ENCODE data around the gene XYLT2. TPM values are rescaled to one million over a fixed set of nuclear protein-coding genes. Genes with fewer than 3 reads are reported as not detected.

XYLT2 gene
- total RNA-seq (2022; extraction: Qiagen RNA extraction): 17.9 to 22.2 TPM (median 21.9 TPM) in 5 replicates

GRCh38 chr17:50345432-50346312 is at the start of gene XYLT2:
TSS of gene XYLT2 (plus strand) at chr17:50346126. CDS start at chr17:50346141, 15 bp downstream.

GRCh38 chr17:50372758-50373556 is 27.0 kb downstream of the XYLT2 start, which contains the start of the genes EME1 and MRPL27:
TSS of gene EME1 (plus strand) at chr17:50373229. CDS start at chr17:50375209, 1,980 bp downstream.
TSS of gene MRPL27 (minus strand) at chr17:50373184. CDS start at chr17:50373170, 14 bp downstream.

GRCh38 chr17:50397111-50397918 is 51.4 kb downstream of the XYLT2 start, which contains the start of gene LRRC59:
TSS of gene LRRC59 (minus strand) at chr17:50397523. CDS start at chr17:50397317, 206 bp downstream.

Other genes starting within 250 kb of the XYLT2 start
- gene SAMD14, start 216.0 kb upstream of the XYLT2 start, total RNA-seq (2022; extraction: Qiagen RNA extraction): 0.35 to 0.56 TPM (median 0.37 TPM) in 5 replicates
- gene PPP1R9B, start 195.4 kb upstream of the XYLT2 start, total RNA-seq (2022; extraction: Qiagen RNA extraction): 46.7 to 50.9 TPM (median 47.8 TPM) in 5 replicates
- gene SGCA, start 180.1 kb upstream of the XYLT2 start, total RNA-seq (2022; extraction: Qiagen RNA extraction): 1.1 to 2.9 TPM (median 1.7 TPM) in 5 replicates
- gene COL1A1, start 144.5 kb upstream of the XYLT2 start, total RNA-seq (2022; extraction: Qiagen RNA extraction): 4.5 to 10.2 TPM (median 8.8 TPM) in 5 replicates
- 14.9 to 23.2 TPM (median 16.1 TPM) in 5 replicates for gene TMEM92, start 71.7 kb upstream of the XYLT2 start, total RNA-seq (2022; extraction: Qiagen RNA extraction)
- gene MRPL27, start 27.1 kb downstream of the XYLT2 start, total RNA-seq (2022; extraction: Qiagen RNA extraction): 135 to 165 TPM (median 141 TPM) in 5 replicates
- 15.6 to 16.3 TPM (median 16.0 TPM) in 5 replicates for gene EME1, start 27.1 kb downstream of the XYLT2 start, total RNA-seq (2022; extraction: Qiagen RNA extraction)
- 230 to 265 TPM (median 238 TPM) in 5 replicates for gene LRRC59, start 51.4 kb downstream of the XYLT2 start, total RNA-seq (2022; extraction: Qiagen RNA extraction)
- 10.9 to 16.3 TPM (median 12.8 TPM) in 5 replicates for gene ACSF2, start 80.1 kb downstream of the XYLT2 start, total RNA-seq (2022; extraction: Qiagen RNA extraction)
- not detected in 5 replicates for gene CHAD, start 122.8 kb downstream of the XYLT2 start, total RNA-seq (2022; extraction: Qiagen RNA extraction)
- gene RSAD1, start 132.7 kb downstream of the XYLT2 start, total RNA-seq (2022; extraction: Qiagen RNA extraction): 29.5 to 34.2 TPM (median 31.0 TPM) in 5 replicates
- gene MYCBPAP, start 162.3 kb downstream of the XYLT2 start, total RNA-seq (2022; extraction: Qiagen RNA extraction): 0.45 to 0.63 TPM (median 0.60 TPM) in 5 replicates
- gene EPN3, start 186.6 kb downstream of the XYLT2 start, total RNA-seq (2022; extraction: Qiagen RNA extraction): 0.14 to 0.33 TPM (median 0.22 TPM) in 5 replicates
- gene SPATA20, start 201.0 kb downstream of the XYLT2 start, total RNA-seq (2022; extraction: Qiagen RNA extraction): 72.8 to 84.0 TPM (median 79.6 TPM) in 5 replicates
- 3.4 to 4.1 TPM (median 3.8 TPM) in 5 replicates for gene CACNA1G, start 214.6 kb downstream of the XYLT2 start, total RNA-seq (2022; extraction: Qiagen RNA extraction)

Measured in A549 treated with Hydrocortisone at 1 μM for 4 hours (cell line).